ENCODE results near the gene LGALS7B.
"Not testable (repeated sequence)": the region's sequence is repeated elsewhere in the genome, so short reads cannot be mapped to it uniquely, and the experiment has no call there.

LGALS7B gene

DNA sequence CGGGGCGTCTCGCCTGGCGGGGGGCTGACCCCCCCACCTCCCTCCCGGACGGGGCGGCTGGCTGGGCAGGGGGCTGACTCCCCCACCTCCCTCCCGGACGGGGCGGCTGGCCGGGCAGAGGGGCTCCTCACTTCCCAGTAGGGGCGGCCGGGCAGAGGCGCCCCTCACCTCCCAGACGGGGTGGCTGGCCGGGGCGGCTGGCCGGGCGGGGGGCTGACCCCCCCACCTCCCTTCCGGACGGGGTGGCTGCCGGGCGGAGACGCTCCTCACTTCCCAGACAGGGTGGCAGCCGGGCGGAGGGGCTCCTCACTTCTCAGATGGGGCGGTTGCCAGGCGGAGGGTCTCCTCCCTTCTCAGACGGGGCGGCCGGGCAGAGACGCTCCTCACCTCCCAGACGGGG lies 8.8 kb downstream of the LGALS7B start:
- DNase-seq = not testable (repeated sequence)

DNA sequence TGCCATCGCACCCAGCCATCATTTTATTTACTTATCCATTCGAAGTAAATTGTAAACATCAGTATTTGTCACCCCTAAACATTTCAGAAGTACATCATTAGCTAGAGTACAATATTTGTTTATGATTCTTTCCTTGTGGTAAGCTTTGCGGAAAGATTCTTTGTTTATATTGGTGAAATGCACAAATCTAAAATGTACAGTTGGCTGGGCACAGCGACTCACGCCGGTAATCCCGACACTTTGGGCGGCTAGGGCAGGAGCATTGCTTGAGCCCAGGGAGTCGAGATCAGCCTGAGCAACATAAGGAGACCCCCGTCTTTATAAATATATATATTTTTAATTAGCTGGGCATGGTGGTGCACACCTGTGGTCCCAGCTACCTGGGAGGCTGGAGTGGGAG lies 10.1 kb downstream of the LGALS7B start:
- DNase-seq = no peak

DNA sequence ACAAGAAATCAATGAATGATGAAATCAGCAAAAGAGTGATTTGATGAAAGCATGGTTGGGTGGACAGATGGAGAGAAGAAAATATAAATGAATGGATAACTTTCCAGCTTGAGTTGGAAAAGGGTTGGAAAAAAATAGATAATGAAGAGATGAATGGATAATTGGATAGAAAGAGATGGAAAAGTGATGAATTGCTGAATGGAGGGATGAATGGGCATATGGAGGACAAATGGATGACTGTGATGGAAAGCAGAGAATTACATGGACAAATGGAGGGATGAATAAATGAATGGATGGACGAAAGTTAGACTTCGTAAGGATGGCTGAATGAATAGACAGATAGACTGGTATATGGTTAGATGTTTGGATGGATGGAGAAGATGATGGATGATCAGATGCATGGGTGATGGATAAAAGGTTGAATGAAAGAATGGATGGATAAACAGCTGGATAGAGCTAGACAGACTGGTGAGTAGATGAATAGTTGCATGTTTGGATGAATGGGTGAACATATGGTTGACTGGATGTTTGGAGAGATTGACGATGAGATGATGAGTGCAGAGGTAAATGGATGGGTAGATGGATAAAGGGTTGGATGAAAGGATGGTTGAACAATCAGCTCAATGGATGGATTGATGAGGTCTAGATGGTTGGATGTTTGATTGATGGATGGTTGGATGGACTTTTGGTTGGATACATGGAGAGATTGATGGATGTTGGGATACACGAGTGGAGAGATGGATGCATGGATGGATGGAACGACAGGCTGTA lies 11.8 kb downstream of the LGALS7B start:
- no peak for DNase-seq

DNA sequence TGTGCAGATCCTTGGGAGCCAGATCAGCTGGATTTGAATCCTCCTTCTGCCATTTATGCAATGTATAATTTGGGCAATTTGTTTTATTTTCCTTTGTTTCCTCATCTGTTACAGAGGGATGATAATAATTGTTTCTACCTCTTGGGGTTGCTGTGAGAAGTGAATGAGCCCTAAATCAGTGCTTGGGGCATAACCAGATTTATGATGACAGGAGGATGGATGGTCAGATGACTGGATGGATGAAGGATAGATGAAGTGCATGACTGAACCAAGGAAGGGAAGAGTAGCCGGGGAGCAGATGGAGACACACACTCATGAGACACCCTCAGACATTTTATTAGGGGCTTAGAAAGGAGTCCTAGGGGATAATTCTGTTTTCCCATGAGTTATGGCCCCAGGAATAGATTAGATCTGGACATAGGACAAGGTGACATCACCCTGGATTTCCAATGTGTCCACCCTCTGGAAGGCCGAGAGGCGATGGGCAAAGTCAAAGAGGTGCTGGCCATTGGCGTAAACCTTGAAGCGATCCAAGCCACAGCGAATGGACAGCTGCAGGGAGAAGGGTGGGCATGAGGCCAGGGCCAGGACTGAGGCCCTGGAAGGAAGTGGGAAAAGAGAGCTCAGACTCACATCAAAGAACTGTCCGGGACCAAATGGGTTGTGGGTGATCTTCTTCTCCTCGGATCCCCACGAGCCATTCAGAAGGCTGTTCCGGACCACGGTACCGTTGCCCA lies 12.5 kb downstream of the LGALS7B start:
- no peak for DNase-seq

DNA sequence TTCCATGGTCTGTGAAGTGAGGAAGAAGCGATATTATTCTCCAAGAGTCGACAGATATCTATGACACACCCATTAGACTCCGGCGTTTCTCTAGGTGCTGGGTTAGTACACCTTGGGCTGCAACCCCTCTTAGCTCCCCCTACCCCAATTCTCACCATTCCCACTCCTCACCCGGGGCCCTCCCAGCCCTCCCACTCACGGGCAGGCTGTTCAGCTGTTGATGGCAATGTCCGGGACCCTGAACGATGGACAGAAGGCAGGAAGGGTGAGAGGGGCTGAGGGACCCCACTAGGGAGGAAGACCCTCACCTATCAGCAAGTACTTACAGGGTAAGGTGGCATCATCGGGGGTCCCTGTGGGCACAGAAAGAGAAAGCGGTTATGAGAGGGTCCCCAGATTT lies 14.5 kb downstream of the LGALS7B start:
- no peak for DNase-seq

DNA sequence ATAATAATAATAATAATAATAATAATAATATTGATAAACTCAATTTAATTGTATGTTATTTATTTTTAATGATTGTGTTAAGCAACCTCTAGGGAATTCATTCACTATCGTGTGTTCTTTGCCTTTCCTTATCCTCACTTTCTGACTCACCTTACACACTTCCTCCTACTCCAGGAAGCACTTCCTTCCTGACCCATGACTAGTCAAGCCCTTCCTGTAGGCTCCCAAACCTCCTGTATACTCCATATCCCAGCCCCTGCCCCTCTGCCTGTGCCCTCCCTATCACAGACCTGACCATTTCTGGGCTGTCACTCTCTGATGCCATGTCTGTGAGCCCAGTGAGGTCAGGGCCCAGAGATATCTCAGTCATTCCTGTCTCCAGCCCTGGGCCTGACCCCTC lies 16.2 kb downstream of the LGALS7B start:
- DNase-seq = no peak

DNA sequence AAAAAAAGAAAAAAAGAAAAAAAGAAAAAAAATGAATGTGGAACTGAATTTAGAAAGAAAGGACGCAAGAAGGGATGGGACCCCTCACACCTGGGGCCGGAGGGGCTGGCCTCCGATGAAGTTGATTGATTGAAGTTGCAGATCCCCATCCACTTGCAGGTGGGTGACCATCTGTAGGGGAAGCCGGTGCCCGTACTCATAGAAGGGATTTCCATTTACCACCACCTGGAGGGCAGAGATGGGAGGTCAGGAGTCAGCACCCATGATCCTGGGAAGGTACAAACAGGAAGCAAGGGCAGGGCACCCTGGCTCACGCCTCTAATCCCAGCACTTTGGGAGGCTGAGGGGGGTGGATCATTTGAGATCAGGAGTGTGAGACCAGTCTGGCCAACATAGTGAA lies 17.4 kb downstream of the LGALS7B start:
- DNase-seq = no peak

DNA sequence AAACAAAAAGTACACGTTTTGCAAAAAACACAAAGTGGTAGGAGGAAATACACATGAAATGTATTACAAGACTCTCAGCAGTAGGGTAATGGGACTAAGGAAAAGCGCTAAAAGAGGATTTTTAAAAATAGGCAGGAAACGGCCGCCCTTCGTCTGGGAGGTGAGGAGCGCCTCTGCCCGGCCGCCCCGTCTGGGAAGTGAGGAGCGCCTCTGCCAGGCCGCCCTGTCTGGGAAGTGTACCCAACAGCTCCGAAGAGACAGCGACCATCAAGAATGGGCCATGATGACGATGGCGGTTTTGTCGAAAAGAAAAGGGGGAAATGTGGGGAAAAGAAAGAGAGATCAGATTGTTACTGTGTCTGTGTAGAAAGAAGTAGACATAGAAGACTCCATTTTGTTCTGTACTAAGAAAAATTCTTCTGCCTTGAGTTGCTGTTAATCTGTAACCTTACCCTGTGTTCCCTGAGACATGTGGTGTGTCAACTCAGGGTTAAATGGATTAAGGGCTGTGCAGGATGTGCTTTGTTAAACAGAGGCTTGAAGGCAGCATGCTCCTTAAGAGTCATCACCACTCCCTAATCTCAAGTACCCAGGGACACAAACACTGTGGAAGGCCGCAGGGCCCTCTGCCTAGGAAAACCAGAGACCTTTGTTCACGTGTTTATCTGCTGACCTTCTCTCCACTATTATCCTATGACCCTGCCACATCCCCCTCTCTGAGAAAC lies 18.5 kb downstream of the LGALS7B start:
- DNase-seq = not testable (repeated sequence)

DNA sequence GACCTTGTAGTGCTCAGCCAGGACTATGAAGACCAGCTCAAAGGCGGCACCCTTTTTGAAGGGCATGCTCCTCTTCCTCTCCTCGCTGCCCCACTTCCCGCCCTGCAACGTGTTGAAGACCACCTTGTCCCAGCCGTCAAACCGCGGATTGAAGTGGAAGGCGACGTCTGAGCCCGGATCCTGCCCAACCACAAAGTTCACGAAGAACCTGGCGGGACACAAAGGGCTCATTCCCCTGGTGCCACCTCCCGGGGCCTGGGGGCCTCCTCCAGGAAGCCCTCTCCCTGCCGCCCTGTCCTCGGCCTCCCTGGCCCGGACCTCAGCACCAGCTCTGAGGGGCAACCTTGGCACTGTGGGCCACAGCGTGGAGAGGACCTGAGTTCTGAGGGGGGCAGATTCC lies 19.7 kb downstream of the LGALS7B start:
- DNase-seq = no peak

DNA sequence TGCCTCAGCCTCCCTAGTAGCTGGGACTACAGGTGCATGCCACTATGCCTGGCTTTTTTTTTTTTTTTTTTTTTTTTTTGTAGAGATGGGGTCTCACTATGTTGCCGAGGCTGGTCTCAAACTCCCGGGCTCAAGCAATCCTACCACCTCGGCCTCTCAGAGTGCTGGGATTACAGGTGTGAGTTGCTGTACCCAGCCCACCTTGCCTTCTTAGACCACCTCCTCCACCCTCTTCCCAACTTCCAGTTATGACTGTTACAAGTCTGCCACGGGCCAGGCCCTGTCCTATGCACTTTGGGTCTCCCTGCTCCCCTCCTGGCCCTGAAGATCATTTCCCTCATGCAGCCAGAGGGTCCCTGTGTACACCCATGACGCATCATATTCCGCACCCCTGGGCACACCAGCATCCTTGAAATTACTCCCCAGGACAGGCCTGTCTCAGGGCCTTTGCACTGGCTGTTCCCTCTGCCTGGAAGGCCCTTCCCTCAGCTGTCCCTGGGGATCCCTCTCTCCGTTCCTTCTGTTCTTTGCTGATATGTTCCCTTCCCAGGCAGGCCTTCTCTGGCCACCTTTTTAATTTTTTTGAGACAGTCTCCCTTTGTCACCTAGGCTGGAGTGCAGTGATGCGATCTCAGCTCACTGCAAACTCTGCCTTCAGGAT lies 20.7 kb downstream of the LGALS7B start:
- DNase-seq = no peak

DNA sequence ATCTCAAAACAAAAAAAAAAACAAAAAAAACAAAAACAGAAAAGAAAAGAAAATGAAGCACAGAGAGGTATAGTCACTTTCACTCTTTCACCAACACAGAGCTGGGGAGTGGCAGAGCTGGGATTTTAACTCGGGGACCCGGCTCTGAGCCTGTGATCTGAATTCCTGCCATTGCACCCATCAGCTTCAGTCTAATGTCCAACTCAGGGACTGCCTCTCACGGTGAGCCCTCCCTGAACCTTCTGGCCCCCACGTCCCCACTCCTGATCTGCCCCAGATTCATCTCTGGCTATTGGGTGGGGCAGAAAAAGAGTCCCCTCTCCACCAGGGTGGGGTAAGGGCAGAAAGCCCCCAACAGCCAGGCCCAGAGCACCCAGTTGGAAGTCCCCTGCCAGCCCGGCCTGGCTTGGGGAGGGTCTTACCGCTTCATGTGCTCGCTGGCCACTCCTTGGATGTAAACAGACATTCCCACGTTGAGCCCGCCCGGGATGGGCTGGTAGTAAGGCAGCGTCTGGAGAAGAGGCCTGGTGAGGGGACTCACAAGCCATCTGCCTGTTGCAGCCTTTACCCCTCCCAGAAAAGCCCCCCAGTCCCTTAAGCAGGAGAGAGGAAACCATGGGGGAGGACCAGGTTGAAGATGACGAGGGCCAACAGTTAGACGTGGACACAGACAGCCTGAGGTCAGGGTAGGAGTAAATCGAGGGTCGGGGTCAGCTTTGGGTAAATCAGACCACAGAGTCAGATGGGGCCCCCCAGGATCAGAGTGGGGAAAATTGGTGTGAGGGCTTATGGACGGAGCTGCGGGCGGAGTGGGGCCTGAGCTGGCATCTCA lies 23.2 kb downstream of the LGALS7B start:
- DNase-seq = no peak

DNA sequence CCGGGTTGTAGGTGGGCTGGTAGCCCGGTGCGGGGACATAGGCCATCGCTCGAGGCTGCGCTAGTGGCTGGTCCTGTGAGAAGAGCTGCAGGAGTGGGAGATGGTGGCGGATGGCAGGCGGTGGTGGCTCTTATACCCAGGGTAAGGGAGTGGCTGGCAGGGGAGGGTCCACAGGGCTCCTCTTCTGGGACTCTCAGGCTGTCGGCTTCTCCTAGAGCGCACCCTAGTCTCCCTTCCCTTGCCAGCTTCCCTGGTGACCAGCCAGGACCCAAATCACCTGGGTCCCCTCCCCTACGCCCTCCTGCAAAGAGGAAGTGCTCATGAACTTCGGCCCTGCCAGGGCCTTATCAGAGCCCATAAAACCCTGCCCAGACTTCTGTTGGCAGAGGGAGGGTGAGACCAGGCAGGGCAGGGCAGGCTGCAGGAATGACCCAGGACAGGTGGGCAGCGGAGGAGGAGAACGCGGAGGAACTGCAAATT lies 23.9 kb downstream of the LGALS7B start, which contains the start of gene LGALS4:
LGALS4 (minus strand) TSS at position 105 of the 480 bp plus-strand sequence; CDS start at position 46, 59 bp downstream.
- no peak for DNase-seq

DNA sequence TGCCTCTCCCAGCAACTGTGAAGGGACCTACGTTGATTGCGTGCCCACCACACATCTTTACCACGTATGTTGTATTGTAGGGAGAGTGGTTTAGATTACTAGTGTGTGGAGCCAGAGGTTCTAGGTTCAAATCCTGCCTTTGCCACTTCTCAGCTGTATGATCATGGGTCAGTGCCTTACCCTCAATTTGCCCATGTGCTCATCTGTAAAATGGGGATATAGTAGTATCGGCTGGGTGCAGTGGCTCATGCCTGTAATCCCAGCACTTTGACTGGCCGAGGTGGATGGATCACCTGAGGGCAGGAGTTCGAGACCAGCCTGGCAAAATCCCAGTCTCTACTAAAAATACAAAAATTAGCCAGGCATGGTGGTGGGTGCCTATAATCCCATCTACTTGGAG lies 24.3 kb downstream of the LGALS7B start:
- DNase-seq = no peak

DNA sequence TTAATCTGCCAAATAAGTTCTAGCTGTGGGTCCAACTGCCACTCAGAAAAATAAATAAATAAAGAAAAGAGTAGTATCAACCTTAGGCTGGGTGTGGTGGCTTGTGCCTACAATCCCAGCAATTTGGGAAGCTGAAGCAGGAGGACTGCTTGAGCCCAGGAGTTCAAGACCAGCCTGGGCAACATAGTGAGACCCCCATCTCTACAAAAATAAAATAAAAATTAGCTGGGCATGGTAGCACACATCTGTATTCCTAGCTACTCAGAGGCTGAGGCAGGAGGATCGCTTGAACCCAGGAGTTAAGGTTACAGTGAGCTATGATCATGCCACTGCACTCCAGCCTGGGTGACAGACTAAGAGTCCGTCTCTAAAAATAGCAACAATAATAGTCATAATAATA lies 24.9 kb downstream of the LGALS7B start:
- DNase-seq = not testable (repeated sequence)

DNA sequence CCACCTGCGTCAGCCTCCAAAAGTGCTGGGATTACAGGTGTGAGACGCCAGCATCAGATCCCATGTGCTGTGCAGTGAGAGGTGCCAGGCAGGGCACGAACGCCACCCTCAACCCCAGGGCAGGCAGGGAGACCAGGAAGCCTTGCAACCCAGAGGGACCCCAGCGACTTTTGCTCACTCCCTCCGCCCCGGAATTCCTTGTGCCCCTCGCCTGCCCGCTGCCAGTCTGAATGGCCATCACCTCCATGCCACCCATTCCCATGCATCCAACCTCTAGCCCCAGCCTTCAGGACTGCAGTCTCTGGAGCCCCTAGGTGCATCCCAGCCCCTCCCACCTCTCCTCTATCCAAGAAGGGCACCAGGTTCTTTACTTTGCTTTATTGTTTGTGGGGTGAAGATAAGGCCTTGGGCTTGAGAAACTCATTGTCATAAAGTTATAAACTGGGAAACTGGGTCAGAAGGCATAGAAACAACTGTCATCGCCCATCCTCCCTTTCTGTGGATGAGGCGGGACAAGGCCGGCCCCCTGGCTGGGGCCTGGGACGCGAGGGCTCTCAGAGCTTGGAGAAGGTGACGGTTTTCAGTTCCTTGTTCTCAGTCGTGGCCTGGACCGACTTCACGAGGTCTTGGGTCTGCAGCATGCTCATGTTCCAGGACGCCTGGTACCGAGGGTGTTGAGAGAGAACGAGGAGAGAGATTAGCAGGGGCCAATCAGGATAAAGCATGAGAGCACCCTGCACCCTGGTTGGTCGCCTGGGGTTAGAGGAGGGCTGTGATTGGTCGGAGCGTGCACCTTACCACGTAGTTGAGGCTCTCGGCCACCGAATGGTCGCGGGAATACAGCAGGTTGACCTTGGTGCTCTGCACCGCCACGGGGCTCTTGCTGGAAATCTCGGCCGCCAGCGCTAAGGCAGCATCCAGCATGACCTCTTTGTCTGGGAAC lies 26.3 kb downstream of the LGALS7B start:
- DNase-seq = no peak

DNA sequence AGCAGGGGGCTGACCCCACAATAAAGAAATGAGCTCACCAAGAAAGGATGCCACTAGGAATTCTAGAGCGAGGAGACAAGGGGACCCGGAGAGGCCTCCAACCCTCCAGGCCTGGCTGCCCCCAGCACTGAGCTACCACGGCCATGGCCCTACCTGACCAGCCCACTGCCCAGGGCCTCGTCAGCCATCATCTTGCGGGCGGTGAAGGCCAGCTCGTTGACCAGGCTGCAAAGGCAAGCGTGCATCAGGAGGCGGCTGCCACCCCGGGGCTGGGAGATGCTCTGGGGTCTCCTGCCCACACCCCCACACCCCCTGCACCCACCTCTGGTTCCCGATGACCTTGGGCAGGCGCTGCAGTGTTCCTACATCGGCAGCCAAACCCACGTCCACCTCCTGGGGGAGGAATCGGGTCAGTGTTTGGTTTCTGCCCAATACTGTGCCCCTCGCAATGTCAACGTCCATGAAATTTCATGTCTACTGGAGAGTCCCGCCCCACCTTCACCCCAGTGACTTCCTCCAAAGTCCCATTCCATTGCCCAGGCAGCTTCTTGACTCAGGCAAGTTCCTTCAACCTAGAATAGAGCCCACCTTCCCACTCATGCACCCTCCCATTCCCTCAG lies 27.2 kb downstream of the LGALS7B start:
- DNase-seq = no peak

DNA sequence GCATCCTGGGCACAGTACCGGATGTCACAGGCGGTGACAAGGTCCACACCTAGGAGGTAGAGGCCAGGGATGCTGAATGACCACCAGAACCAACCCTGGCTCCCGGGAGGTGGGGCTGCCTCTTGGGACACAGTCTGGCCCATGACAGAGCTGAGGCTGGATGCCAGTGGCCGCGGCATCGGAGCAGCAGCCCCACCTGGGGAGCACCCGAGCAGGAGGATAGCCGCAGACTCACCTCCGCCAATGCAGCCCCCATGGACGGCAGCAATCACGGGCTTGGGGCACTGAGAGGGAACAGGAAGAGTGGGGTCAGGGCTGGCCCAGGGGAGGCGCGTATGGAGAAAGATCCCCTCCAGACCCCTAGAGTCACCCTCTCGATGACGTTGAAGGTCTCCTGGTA lies 28.1 kb downstream of the LGALS7B start:
- DNase-seq = no peak

DNA sequence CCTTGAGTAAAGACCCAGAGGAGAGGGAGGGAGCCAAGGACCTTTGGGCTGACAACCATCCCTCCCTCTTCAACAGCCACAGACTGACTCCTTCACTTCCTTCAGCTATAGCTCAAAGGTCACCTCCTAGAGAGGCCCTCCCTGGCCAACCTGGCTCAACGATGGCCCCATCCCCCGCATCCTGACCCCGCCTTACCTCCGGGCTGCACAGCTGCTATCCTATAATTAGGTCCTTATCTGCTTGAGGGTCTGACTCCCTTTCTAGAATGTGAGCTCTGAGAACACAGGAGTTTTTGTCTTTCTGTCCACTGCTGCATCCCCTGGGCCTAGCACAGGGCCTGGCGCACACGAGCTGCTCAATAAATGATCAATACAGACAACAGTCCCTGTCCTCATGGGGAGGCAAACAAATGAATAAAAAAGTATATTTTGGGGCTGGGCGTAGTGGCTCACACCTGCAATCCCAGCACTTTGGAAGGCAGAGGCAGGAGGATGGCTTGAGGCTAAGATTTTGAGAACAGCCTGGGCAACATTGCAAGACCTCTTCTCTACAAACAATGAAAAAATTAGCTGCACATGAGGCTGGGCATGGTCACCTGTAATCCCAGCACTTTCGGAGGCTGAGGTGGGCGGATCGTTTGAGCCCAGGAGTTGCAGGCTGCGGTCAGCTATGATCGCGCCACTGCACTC lies 30.4 kb downstream of the LGALS7B start:
- DNase-seq = no peak

DNA sequence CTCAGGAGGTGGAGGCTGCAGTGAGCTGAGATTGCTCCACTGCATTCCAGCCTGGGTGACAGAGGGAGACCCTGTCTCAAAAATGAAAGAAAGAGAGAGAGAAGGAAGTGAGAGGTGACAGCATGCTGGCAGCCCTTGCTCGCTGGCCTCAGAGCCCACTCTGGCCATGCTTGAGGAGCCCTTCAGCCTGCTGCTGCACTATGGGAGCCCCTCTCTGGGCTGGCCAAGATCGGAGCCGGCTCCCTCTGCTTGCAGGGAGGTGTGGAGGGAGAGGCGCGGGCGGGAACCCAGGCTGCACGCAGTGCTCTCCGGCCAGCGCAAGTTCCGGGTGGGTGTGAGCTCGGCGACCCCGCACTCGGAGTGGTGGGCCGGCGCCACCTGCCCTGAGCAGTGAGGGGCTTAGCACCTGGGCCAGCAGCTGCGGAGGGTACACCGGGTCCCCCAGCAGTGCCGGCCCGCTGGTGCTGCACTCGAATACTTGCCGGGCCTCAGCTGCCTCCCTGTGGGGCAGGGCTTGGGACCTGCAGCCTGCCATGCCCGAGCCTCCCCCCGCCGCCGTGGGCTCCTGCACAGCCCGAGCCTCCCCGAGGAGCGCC lies 32.3 kb downstream of the LGALS7B start:
- not testable (repeated sequence) for DNase-seq
